ENCODE results near the gene TMTC1.

Gene TMTC1

GRCh38 chr12:29759950-29760349 lies 23.8 kb downstream of the TMTC1 start:
- TF ChIP-seq GATA2 (IDR thresholded peaks at IDR 0.05; ENCODE audit: low read depth, low read length) (no peak), GATA3 (IDR thresholded peaks at IDR 0.05; ENCODE audit: low read depth, low read length) (no peak)

DNA sequence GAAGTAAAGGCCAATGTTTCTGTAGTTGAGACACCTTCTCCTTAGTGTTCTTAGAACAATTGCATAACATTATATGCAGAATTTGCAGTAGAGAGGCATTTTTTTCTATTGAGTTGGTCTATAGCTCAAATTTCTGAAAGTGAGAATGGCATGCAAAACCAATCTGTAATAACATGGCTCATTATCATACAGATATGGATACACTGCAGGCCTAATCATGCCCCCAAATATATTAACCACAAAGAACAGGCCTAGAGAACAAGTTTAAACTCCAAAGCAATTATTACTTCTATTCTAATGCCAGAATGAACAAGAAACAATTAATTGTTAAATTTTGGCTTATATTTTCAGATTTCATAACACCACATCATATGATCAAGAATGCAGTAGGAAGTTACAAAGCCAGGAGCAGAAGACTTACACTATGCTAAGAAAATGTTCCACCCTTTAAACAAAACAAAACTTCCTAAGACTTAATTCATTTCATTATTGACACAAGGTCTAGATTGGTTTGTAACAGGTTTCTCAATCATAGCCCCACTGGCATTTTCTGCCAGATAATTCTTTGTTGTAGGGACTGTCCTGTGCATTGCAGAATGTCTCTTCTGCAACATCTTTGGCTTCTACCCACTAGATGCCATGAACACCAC lies 26.9 kb downstream of the TMTC1 start:
- TF ChIP-seq GATA3 (IDR thresholded peaks at IDR 0.05; ENCODE audit: low read depth, low read length) (no peak), GATA2 (IDR thresholded peaks at IDR 0.05; ENCODE audit: low read depth, low read length) (no peak)

GRCh38 chr12:29754235-29755189 lies 29.2 kb downstream of the TMTC1 start:
- TF ChIP-seq GATA3 (IDR thresholded peaks at IDR 0.05; ENCODE audit: low read depth, low read length) (no peak), GATA2 (IDR thresholded peaks at IDR 0.05; ENCODE audit: low read depth, low read length) (no peak)

DNA sequence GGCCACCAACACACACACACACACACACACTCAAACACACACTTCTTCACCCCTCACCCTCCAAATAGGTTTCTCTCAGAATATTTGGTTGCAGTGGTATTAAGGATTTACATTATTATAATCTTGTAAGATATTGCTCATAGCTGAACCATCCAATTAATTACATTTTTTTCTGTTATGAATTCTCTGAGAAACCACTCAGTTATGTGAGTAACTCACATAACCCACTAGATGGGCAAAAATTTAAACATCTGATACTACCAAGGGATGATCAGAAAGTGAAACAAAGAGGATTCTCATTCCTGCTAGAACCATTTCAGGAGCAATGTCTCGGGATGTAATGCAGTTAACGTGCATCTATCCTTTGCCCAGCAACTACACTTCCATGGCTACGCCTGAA lies 31.6 kb downstream of the TMTC1 start:
- TF ChIP-seq GATA2 (IDR thresholded peaks at IDR 0.05; ENCODE audit: low read depth, low read length) (no peak), GATA3 (IDR thresholded peaks at IDR 0.05; ENCODE audit: low read depth, low read length) (no peak)

DNA sequence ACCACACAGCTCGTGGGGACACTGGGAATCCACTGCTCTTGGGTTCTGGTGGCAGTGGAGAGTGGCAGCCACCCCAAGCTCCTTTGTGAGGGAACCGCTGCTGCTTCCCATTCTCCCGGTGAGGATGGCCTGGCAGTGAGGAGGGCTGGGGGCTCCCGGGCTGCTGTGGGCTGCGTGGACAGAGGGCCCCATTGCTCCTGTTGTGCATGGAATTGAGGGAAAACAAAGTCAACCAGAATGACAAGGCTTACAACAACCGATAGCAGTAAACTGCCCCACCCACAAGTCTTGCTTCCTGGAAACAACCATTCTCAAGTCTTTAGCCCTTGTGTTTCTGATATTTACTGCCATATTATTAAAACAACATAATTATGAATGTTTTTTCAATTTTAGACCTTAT lies 32.1 kb downstream of the TMTC1 start:
- TF ChIP-seq GATA3 (IDR thresholded peaks at IDR 0.05; ENCODE audit: low read depth, low read length) (no peak), GATA2 (IDR thresholded peaks at IDR 0.05; ENCODE audit: low read depth, low read length) (no peak)

- TF ChIP-seq GATA2 (IDR thresholded peaks at IDR 0.05; ENCODE audit: low read depth, low read length), result no peak
- TF ChIP-seq GATA3 (IDR thresholded peaks at IDR 0.05; ENCODE audit: low read depth, low read length), result no peak
Measured at GRCh38 chr12:29750928-29751220, 32.9 kb downstream of the TMTC1 start.

DNA sequence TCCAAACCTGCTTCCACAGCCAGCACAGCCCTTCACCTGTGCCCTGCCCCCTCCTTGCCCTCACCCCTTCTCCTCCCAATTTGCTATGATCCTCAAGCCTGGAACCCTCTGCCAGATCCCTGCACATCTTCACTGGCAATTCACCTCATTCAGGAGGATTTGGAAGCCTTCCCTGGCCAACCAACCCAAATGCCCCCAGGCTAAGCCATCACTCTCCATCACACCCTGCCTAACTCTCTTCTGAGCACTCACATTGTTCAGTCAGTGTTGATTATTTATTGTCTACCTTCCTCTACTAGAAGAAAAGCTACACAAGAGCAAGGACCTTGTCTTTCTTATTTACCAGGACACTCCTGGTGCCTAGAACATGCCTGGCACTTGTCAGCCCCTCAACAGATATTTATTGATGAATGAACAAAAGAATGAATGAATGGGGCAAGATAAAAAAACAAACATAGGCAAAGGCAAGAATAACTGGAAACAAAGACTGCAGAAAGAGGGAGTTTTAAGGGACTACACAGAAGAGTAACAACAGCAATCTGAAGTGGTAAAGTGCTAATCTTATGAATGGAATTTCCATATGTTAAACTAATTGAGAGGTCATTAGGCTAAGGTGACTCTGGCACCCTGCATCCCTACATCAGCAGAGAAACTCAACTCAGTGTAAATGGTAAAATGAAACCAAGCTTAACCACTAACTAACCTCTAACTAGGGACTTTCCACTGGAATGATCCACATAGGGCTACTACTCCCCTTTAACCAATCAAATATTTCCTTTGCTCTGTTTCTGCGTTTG lies 33.4 kb downstream of the TMTC1 start:
- TF ChIP-seq GATA3 (IDR thresholded peaks at IDR 0.05; ENCODE audit: low read depth, low read length) (no peak), GATA2 (IDR thresholded peaks at IDR 0.05; ENCODE audit: low read depth, low read length) (no peak)

DNA sequence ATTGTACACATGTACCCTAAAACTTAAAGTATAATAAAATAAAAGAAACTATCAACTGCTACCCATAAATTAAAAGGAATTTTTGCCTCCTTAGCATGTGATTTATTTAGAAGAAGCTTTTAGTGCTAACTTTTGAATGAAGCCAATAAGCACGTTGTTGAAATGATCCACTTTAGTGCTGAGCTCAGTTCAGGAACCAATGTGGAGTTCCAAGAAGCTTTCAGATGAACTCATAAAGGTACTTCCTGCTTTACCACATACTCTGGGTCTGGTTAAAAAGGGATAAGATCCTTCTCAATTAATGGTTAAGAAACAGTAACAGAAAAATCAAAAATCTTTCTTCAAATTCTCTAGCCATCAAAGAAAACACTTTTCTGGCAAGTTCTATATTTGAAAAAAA lies 39.4 kb downstream of the TMTC1 start:
- TF ChIP-seq GATA2 (IDR thresholded peaks at IDR 0.05; ENCODE audit: low read depth, low read length), result no peak
- no peak for TF ChIP-seq GATA3 (IDR thresholded peaks at IDR 0.05; ENCODE audit: low read depth, low read length)

- TF ChIP-seq GATA2 (IDR thresholded peaks at IDR 0.05; ENCODE audit: low read depth, low read length), result no peak
- TF ChIP-seq GATA3 (IDR thresholded peaks at IDR 0.05; ENCODE audit: low read depth, low read length), result no peak
Measured at GRCh38 chr12:29743801-29744200, 39.9 kb downstream of the TMTC1 start.

DNA sequence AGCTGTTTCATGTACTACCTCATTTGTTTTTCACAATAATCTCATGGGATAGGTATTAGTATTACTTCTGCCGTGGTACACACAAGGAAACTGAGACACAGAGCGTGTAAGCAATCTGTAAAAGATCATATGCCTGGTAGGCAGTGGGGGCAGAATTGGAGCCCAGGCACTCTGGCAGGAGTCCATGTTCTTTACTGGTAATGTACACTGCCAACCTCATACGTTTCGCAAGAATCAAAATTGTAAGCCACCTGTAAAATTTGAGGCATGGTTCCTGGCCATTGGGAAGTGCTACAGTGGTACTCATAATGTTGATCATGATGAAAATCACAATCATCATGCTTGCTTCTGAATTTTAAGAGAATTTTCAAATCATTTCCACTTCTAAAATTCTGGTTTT lies 40.7 kb downstream of the TMTC1 start:
- TF ChIP-seq GATA3 (IDR thresholded peaks at IDR 0.05; ENCODE audit: low read depth, low read length), result no peak
- TF ChIP-seq GATA2 (IDR thresholded peaks at IDR 0.05; ENCODE audit: low read depth, low read length), result no peak

DNA sequence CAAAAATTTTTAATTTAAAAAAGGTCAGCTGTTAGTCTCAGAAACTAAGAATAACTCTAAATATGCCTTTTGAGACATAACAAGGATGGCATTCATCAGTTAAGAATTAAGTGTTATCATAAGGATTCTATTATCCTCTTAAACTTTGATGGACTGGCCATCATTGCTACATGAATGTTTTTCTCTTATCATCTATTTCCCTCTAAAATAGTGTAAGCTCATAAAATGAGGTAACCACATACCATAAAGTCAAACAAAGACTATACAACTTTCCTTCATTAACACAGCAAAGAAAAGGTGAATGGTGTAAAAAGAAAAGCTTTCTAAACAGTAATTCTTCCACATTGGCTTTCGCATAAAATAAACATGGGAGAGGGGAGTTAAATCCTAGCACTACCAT lies 41.1 kb downstream of the TMTC1 start:
- TF ChIP-seq GATA3 (IDR thresholded peaks at IDR 0.05; ENCODE audit: low read depth, low read length), result no peak
- no peak for TF ChIP-seq GATA2 (IDR thresholded peaks at IDR 0.05; ENCODE audit: low read depth, low read length)

- TF ChIP-seq GATA3 (IDR thresholded peaks at IDR 0.05; ENCODE audit: low read depth, low read length), result no peak
- no peak for TF ChIP-seq GATA2 (IDR thresholded peaks at IDR 0.05; ENCODE audit: low read depth, low read length)
Measured at GRCh38 chr12:29741342-29742241, 42.1 kb downstream of the TMTC1 start.

- TF ChIP-seq GATA2 (IDR thresholded peaks at IDR 0.05; ENCODE audit: low read depth, low read length) (no peak), GATA3 (IDR thresholded peaks at IDR 0.05; ENCODE audit: low read depth, low read length) (no peak)
Measured at GRCh38 chr12:29739279-29739991, 44.3 kb downstream of the TMTC1 start.

Measured in SH-SY5Y (cell line).